HG02885 (cell line): Measurements from ENCODE around the gene HMGXB4.

Source experiments
- ATAC-seq: cut with Tn5 transposase; IDR thresholded peaks from one replicate; pipeline ENCODE4 v1.9.1; 2021; ENCODE audit warnings: mild to moderate bottlenecking; ENCODE audit not compliant: unreplicated experiment, poor library complexity

Gene HMGXB4

GRCh38 chr22:35324762-35325161 is 67.5 kb downstream of the HMGXB4 start:
- ATAC-seq, result no peak

- ATAC-seq, result no peak
Measured at GRCh38 chr22:35325209-35325608, 67.9 kb downstream of the HMGXB4 start.

- ATAC-seq, result no peak
Measured at GRCh38 chr22:35326854-35327562, 69.7 kb downstream of the HMGXB4 start.

- ATAC-seq, result no peak
Measured at GRCh38 chr22:35327690-35328471, 70.6 kb downstream of the HMGXB4 start.

GRCh38 chr22:35328472-35328885 is 71.2 kb downstream of the HMGXB4 start:
- no peak for ATAC-seq

GRCh38 chr22:35329114-35329847 is 72.0 kb downstream of the HMGXB4 start:
- no peak for ATAC-seq

- no peak for ATAC-seq
Measured at GRCh38 chr22:35330258-35330861, 73.1 kb downstream of the HMGXB4 start.

GRCh38 chr22:35332278-35332677 is 75.0 kb downstream of the HMGXB4 start:
- ATAC-seq, result no peak

- ATAC-seq, result no peak
Measured at GRCh38 chr22:35333220-35333619, 75.9 kb downstream of the HMGXB4 start.

- no peak for ATAC-seq
Measured at GRCh38 chr22:35334004-35334403, 76.7 kb downstream of the HMGXB4 start.

- no peak for ATAC-seq
Measured at GRCh38 chr22:35335468-35335867, 78.2 kb downstream of the HMGXB4 start.

- no peak for ATAC-seq
Measured at GRCh38 chr22:35335936-35336781, 78.9 kb downstream of the HMGXB4 start.

GRCh38 chr22:35337932-35338331 is 80.6 kb downstream of the HMGXB4 start:
- ATAC-seq, result no peak

GRCh38 chr22:35341090-35341874 is 84.0 kb downstream of the HMGXB4 start:
- no peak for ATAC-seq

GRCh38 chr22:35342390-35342789 is 85.1 kb downstream of the HMGXB4 start:
- no peak for ATAC-seq

- ATAC-seq, result no peak
Measured at GRCh38 chr22:35343664-35344550, 86.6 kb downstream of the HMGXB4 start.

- no peak for ATAC-seq
Measured at GRCh38 chr22:35344956-35345690, 87.8 kb downstream of the HMGXB4 start.
